CD4-positive, alpha-beta T cell treated with Interleukin-4 for 1 hour (primary cell): ENCODE measurements around the gene HCFC1R1.
"Not testable (repeated sequence)": the region's sequence is repeated elsewhere in the genome, so short reads cannot be mapped to it uniquely, and the experiment has no call there.

Source experiments
- DNase-seq, 2 donors: peaks; one replicate each; pipeline ENCODE4 v3.0.0-alpha.2; 2020 to 2022

HCFC1R1 gene

GRCh38 chr16:3056336-3057180 is 32.8 kb upstream of the HCFC1R1 start:
- DNase-seq = no peak

- DNase-seq = not testable (repeated sequence)
These were observed 32.0 kb upstream of the HCFC1R1 start for GRCh38 chr16:3055734-3056115.

GRCh38 chr16:3054965-3055733 is 31.4 kb upstream of the HCFC1R1 start:
- no peak for DNase-seq

GRCh38 chr16:3053330-3053710 is 29.6 kb upstream of the HCFC1R1 start:
- not testable (repeated sequence) for DNase-seq

GRCh38 chr16:3052571-3053329 is 29.0 kb upstream of the HCFC1R1 start:
- DNase-seq = not testable (repeated sequence)

GRCh38 chr16:3051494-3051893 is 27.8 kb upstream of the HCFC1R1 start:
- DNase-seq = no peak

- no peak for DNase-seq
These were observed 27.3 kb upstream of the HCFC1R1 start for GRCh38 chr16:3051009-3051408.

- no peak for DNase-seq
These were observed 26.7 kb upstream of the HCFC1R1 start for GRCh38 chr16:3050487-3050886.

- DNase-seq = no peak
These were observed 26.3 kb upstream of the HCFC1R1 start for GRCh38 chr16:3049921-3050481.

- no peak for DNase-seq
These were observed 23.6 kb upstream of the HCFC1R1 start for GRCh38 chr16:3047387-3047720.

- no peak for DNase-seq
These were observed 23.1 kb upstream of the HCFC1R1 start for GRCh38 chr16:3046641-3047386.

GRCh38 chr16:3045758-3046640 is 22.3 kb upstream of the HCFC1R1 start, which contains the start of gene MMP25:
MMP25 (plus strand) TSS chr16:3046561; CDS start chr16:3046918, 357 bp downstream.
- DNase-seq = no peak

GRCh38 chr16:3044708-3045107 is 21.0 kb upstream of the HCFC1R1 start:
- no peak for DNase-seq

GRCh38 chr16:3042376-3042775 is 18.6 kb upstream of the HCFC1R1 start:
- DNase-seq = no peak

GRCh38 chr16:3038896-3039295 is 15.2 kb upstream of the HCFC1R1 start:
- DNase-seq = no peak

GRCh38 chr16:3038256-3038655 is 14.5 kb upstream of the HCFC1R1 start:
- no peak for DNase-seq

GRCh38 chr16:3036726-3037315 is 13.1 kb upstream of the HCFC1R1 start, which contains the start of gene BICDL2:
BICDL2 (minus strand) TSS chr16:3036944; CDS start chr16:3035496, 1,448 bp downstream.
- no peak for DNase-seq

- no peak for DNase-seq
These were observed 12.4 kb upstream of the HCFC1R1 start for GRCh38 chr16:3035972-3036725.

GRCh38 chr16:3035289-3035971 is 11.7 kb upstream of the HCFC1R1 start:
- DNase-seq = no peak
